ENCODE measurements around the gene MYBPC2. TPM values are rescaled to one million over a fixed set of nuclear protein-coding genes. Genes with fewer than 3 reads are reported as not detected.

The MYBPC2 gene
- total and polyA plus RNA-seq, 9 of the 15 experiments (the other 6 are each of a cell fraction or from before 2014, with no cell fraction given), result 0.01 to 0.14 (median 0.04) TPM; not detected in 6

- TF ChIP-seq TAF1 (IDR thresholded peaks at IDR 0.05; ENCODE audit: control insufficient read depth, extremely low read depth, insufficient read depth, low read length, severe bottlenecking), result no peak
- TF ChIP-seq JUND (IDR thresholded peaks at IDR 0.05; ENCODE audit: borderline replicate concordance, low read depth, low read length), result peak; percentile 41; the same call in 1 of the 2 replicates
- no peak for TF ChIP-seq JUND (tag; IDR thresholded peaks at IDR 0.05; ENCODE audit: borderline replicate concordance, low read depth, low read length)
- TF ChIP-seq, protein P1, sequence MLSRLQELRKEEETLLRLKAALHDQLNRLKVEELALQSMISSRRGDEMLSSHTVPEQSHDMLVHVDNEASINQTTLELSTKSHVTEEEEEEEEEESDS (CRISPR knock-in tag; IDR thresholded peaks at IDR 0.05), result no peak
- peak; percentile 72 for TF ChIP-seq CREM (IDR thresholded peaks at IDR 0.05; ENCODE audit: low read depth)
- TF ChIP-seq SNRNP70 (optimal IDR thresholded peaks at IDR 0.05; ENCODE audit: low read depth, low read length), result no peak
- no peak for TF ChIP-seq U2AF1 (optimal IDR thresholded peaks at IDR 0.05; ENCODE audit: low read depth, low read length)
- no peak for TF ChIP-seq ZBTB40 (IDR thresholded peaks at IDR 0.05)
- TF ChIP-seq ZBTB40 (CRISPR knock-in tag; IDR thresholded peaks at IDR 0.05), result no peak
- TF ChIP-seq E2F6 (IDR thresholded peaks at IDR 0.05; ENCODE audit: borderline replicate concordance in 1 of 2, extremely low read depth in 1 of 2, insufficient read depth in 1 of 2, insufficient read length in 1 of 2, low read depth in 1 of 2, low read length in 1 of 2, poor library complexity in 1 of 2, severe bottlenecking in 1 of 2), result no peak
- TF ChIP-seq FOXK2 (conservative IDR thresholded peaks at IDR 0.05 in 1 of 2, IDR thresholded peaks at IDR 0.05 in 1 of 2; ENCODE audit: low read depth in 2 of 2), result no peak
- TF ChIP-seq ZBTB2 (IDR thresholded peaks at IDR 0.05), result no peak
- TF ChIP-seq CHD1 (IDR thresholded peaks at IDR 0.05; ENCODE audit: low read length), result no peak
- no peak for TF ChIP-seq SP2 (IDR thresholded peaks at IDR 0.05; ENCODE audit: extremely low read depth, low read depth, low read length, poor library complexity, severe bottlenecking)
These were observed 46.4 kb downstream of the MYBPC2 start (continued) for GRCh38 chr19:50478901-50479715.

Data from K562 (cell line).